Motor neuron (in vitro differentiated cells): ENCODE results near the gene IL1F10. TPM values are rescaled to one million over a fixed set of nuclear protein-coding genes. Genes with fewer than 3 reads are reported as not detected.
A peak's percentile ranks its signal among the peaks of the same experiment; 100 is the strongest.
"Not testable (repeated sequence)": the region's sequence is repeated elsewhere in the genome, so short reads cannot be mapped to it uniquely, and the experiment has no call there.

ENCODE experiments used
- ATAC-seq, 8 experiments: fragments of 200-7000 bp; cut with Tn5 transposase; replicated peaks in 6 of 8; 2 replicates each; pipeline ENCODE4 v1.8.0; 2021; ENCODE audit warnings: mild to moderate bottlenecking in 8 of 8, moderate library complexity in 8 of 8
- H3K27ac ChIP-seq, 2 donors: fragments of 250-450 bp; sonication (Bioruptor Pico); 2 replicates each; pipeline ENCODE4 v1.9.0; 2021; ENCODE audit warnings: antibody characterized with exemption in 2 of 2, mild to moderate bottlenecking in 2 of 2, moderate library complexity in 1 of 2
- H3K4me1 ChIP-seq, 2 donors: fragments of 250-450 bp; sonication (Bioruptor Pico); replicated peaks in 1 of 2; 2 replicates each; pipeline ENCODE4 v1.6.1; 2021; ENCODE audit warnings: antibody characterized with exemption in 2 of 2, mild to moderate bottlenecking in 2 of 2, moderate library complexity in 1 of 2
- H3K4me3 ChIP-seq, 5 donors: fragments of 250-450 bp; sonication (Bioruptor Pico); 2 replicates each; pipeline ENCODE4 v1.9.0; 2021; ENCODE audit warnings: antibody characterized with exemption in 5 of 5, mild to moderate bottlenecking in 5 of 5, moderate library complexity in 4 of 5
- WGBS, 10 experiments: fragments of 450-650 bp; shearing (Covaris generic); methylation state at CpG; one replicate each; pipeline ENCODE4 v1.0.0; 2022; 5-methylcytosine and 5-hydroxymethylcytosine counted together
- in situ Hi-C, 9 experiments: fragments of 400-800 bp; cut with MboI; loops; one replicate each; pipeline ENCODE4 v1.15.0; 2021; ENCODE audit warnings: low sequenced_read_pairs in 9 of 9, low pct_unique_long_range_greater_than_20kb in 2 of 9; ENCODE audit not compliant: unreplicated experiment in 9 of 9
- total RNA-seq, 8 experiments: library from RNA; unstranded; fragments of 300-600 nt; gene quantifications; 2 replicates each; pipeline versions ENCODE4 v1.2.3 to v1.2.4, GENCODE V29; 2022

IL1F10 gene
- total RNA-seq, 8 experiments from 2014 or later = 0.24 TPM; not detected in 7

DNA sequence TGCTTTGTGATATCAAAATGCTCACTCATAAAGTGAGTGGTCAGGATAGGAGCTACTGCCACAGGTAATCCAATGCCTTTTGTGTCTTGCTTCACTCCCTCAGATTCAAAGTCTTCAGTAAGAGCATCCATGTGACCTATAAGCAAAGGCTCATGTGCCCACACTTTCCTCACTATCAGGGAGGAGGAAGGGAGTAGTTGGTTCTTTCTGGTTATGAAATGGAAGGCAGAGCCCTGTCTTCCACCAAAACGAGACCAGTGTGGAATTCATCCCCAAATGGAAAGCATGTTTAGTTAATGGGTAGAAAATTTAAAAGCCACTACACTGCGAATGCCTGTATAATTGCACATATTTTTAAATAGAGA lies 25.8 kb downstream of the IL1F10 start:
- no peak overlapping the region for H3K27ac ChIP-seq
- peaks cover 0 to 3% of the 10 kb centered on the region in 2 donors for H3K4me1 ChIP-seq
- 0 to 60% (median 9%) methylated on average over 1 to 2 of the region's 2 CpGs; no CpG with 5 or more reads in 2 of the 10 experiments for WGBS, 10 experiments
- H3K4me3 ChIP-seq = no peak overlapping the region
- in situ Hi-C loops = no loop called here
- ATAC-seq = peak in 2 of 8 experiments; percentile 22 to 45

DNA sequence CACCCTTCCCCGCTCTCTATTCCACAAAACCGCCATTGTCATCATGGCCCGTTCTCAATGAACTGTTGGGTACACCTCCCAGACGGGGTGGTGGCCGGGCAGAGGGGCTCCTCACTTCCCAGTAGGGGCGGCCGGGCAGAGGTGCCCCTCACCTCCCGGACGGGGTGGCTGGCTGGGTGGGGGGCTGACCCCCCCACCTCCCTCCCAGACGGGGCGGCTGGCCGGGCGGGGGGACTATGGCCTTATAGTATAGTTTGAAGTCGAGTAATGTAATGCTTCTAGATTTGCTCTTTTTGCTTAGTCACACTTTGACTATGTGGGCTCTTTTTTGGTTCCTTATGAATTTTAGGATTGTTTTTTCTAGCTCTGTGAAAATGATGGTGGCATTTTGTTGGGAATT lies 28.5 kb downstream of the IL1F10 start:
- in situ Hi-C loops, ATAC-seq, H3K27ac ChIP-seq, H3K4me1 ChIP-seq, H3K4me3 ChIP-seq: not testable (repeated sequence)
- 80 to 88% methylated on average over 1 to 3 of the region's 14 CpGs; no CpG with 5 or more reads in 8 of the 10 experiments for WGBS, 10 experiments

DNA sequence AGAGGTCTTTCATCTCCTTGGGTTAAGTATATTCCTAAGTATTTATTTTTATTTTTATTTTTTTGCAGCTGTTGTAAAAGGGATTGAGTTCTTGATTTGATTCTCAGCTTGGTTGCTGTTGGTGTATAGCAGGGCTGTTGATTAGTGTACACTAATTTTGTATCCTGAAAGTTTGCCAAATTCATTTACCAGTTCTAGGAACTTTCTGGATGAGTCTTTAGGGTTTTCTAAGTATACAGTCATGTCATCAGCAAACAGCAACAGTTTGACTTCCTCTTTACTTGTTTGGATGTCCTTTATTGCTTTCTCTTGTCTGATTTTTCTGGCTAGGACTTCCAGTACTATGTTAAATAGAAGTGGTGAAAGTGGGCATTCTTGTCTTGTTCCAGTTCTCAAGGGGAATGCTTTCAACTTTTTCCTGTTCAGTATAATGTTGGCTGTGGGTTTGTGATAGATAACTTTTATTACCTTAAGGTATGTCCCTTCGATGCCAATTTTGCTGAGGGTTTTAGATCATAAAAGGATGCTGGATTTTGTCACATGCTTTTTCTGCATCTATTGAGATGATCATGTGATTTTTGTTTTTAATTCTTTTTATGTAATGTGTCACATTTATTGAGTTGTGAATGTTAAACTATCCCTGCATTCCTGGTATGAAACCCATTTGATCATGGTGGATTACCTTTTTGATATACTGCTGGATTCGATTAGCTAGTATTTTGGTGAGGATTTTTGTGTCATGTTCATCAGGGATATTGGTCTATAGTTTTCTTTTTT lies 29.3 kb downstream of the IL1F10 start:
- 6 to 100% (median 80%) methylated on average over 1 to 2 of the region's 2 CpGs; no CpG with 5 or more reads in 1 of the 10 experiments for WGBS, 10 experiments
- H3K4me3 ChIP-seq, H3K4me1 ChIP-seq, in situ Hi-C loops, ATAC-seq, H3K27ac ChIP-seq: not testable (repeated sequence)

DNA sequence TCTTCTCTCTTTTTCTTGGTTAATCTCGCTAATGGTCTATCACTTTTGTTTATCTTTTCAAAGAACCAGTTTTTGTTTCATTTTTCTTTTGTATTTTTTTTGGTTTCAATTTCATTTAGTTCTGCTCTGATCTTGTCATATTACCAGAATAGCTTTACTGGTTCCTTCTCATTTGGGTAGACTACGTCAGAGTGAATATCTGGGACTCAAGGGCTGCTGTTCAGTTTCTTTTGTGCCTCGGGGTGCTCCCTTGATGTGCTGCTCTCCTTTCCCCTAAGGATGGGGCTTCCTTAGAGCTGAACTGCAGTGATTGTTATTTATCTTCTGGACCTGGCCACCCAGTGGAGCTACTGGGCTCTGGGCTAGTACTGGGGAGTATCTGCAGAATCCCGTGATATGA lies 30.3 kb downstream of the IL1F10 start:
- ATAC-seq = no peak
- Histone ChIP-seq H3K4me3 (no peak overlapping the region), H3K4me1 (no peaks in the 10 kb centered on the region), H3K27ac (no peak overlapping the region)
- in situ Hi-C loops = no loop called here
- 77 to 91% (median 83%) methylated on average over 1 to 4 of the region's 4 CpGs for WGBS, 10 experiments

DNA sequence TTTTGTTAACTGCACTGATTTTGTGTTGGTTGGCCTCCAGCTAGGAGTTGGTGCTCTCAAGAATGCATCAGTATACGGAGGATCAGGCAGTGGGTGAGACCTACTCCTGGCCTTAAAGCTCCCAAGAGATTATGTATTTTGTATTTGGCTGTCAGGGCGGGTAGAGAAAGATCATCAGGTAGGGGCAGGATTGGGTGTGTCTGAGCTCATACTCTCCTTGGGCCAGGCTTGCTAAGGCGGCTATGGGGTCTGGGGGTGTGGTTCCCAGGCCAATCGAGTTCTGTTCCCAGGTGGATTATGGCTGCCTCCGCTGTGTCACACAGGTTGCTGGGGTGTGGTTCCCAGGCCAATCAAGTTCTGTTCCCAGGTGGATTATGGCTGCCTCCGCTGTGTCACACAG lies 30.8 kb downstream of the IL1F10 start:
- WGBS, 10 experiments = 40 to 80% (median 66%) methylated on average over 1 to 4 of the region's 6 CpGs; no CpG with 5 or more reads in 5 of the 10 experiments
- in situ Hi-C loops = no loop called here
- H3K27ac ChIP-seq = no peak overlapping the region
- H3K4me1 ChIP-seq = no peaks in the 10 kb centered on the region
- no peak overlapping the region for H3K4me3 ChIP-seq
- ATAC-seq = no peak

DNA sequence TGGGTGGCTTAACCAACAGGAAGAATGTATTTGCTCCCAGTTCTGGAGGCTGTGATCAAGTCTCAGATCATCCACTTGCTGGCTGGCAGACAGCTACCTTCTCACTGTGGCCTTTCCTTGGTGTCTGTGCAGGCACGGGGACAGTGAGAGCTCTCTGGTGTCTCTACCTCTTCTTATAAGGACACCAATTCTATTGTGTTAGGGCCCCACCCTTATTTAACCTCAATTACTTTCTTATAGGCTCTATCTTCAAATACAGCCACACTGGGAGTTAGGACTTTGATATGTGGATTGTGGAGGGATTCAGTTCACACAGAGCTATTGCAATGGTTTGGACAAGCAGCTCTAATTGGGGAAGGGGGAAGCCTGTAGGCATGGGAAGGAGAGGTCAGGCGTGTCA lies 34.4 kb downstream of the IL1F10 start:
- Histone ChIP-seq H3K27ac (no peak overlapping the region), H3K4me3 (no peak overlapping the region), H3K4me1 (no peaks in the 10 kb centered on the region)
- in situ Hi-C loops = no loop called here
- no peak for ATAC-seq
- 60 to 90% (median 79%) methylated on average over 1 to 2 of the region's 2 CpGs; no CpG with 5 or more reads in 7 of the 10 experiments for WGBS, 10 experiments

DNA sequence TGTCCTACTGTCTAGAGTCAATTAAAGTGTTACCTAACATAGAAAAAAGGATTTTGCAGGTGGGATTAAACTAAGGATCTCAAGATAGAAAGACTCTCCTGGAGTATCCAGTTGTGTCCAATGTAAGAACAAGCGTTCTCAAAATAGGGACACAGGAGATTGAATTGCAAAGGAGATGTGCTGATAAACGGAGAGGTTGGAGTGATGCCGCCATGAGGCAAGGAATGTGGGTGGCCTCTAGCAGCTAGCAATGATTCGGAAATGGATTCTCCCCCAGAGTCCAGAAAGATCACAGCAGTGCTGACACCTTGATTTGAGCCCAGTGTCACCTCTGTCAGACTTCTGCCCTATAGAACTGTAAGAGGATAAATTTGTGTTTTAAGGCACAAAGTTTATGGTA lies 35.5 kb downstream of the IL1F10 start:
- H3K4me1 ChIP-seq = no peaks in the 10 kb centered on the region
- no peak overlapping the region for H3K27ac ChIP-seq
- no peak overlapping the region for H3K4me3 ChIP-seq
- ATAC-seq = no peak
- 62 to 94% (median 80%) methylated on average over 1 to 4 of the region's 4 CpGs; no CpG with 5 or more reads in 3 of the 10 experiments for WGBS, 10 experiments
- in situ Hi-C loops = no loop called here

DNA sequence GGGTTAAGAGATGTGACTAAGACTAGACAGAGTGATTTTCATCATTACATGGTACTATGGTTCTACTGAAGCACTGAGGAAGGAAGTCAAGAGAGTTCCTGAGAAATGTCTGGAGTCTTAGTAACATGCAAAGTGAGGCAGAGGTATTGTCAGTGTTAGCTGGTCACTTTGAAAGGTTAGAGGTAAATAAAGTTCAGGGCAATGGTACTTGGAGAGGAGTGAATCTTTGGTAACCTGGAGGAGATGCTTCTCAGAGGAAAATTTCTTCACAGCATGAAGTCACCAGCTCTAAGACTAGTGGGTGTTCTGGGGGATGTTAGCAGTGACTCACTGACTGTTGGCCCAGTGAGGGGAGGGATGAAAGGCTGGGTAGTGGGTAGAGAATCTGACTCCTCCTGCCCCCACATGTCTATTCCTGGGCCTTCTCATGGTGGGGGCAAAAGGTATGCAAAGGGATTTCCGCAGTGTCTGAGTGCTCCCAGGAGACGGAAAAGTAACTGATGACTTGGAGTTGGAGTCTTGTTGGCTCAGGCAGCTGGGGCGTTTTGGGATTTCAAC lies 36.4 kb downstream of the IL1F10 start:
- WGBS, 10 experiments = 5 to 85% (median 54%) methylated on average over 1 to 3 of the region's 3 CpGs; no CpG with 5 or more reads in 4 of the 10 experiments
- no peak overlapping the region for H3K4me3 ChIP-seq
- H3K4me1 ChIP-seq = no peaks in the 10 kb centered on the region
- ATAC-seq = no peak
- in situ Hi-C loops = no loop called here
- no peak overlapping the region for H3K27ac ChIP-seq

DNA sequence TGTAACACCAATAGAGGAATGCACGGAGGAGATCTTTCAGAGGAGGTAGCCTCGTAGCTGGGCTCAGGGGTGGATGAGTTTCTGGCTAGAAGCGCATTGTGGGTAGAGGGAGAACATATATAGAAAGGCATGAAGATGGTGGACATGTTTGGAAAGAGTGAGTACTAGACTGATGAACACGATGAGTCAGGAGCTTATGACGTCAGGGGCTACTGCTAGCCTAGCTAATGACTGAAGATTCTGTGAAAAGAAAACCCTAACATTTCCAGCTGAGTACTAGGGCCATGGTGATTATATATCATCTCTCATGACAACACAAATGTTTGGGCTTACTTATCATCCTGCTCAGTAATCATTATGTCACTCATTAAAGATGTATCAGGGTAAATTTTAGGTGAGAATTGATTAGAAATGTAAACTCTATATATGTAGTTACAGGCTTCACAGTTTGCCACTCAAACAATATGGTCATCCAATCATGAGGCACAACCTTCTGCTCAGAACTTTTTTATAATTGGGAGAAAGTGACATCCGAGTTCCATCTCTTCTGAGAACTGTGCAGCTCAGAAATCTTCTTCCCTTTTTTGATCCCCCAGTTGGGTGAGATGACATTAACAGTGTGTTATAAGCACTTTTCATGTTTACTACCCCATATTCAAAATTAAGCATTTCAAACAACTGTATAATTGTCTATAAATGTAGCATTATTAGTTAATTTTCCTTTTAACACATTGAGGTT lies 37.4 kb downstream of the IL1F10 start:
- in situ Hi-C loops = no loop called here
- H3K4me3 ChIP-seq = no peak overlapping the region
- H3K4me1 ChIP-seq = no peaks in the 10 kb centered on the region
- peak in 2 of 8 experiments; percentile 16 to 62 for ATAC-seq
- 39 to 93% (median 70%) methylated on average over 2 to 5 of the region's 6 CpGs; no CpG with 5 or more reads in 1 of the 10 experiments for WGBS, 10 experiments
- no peak overlapping the region for H3K27ac ChIP-seq

DNA sequence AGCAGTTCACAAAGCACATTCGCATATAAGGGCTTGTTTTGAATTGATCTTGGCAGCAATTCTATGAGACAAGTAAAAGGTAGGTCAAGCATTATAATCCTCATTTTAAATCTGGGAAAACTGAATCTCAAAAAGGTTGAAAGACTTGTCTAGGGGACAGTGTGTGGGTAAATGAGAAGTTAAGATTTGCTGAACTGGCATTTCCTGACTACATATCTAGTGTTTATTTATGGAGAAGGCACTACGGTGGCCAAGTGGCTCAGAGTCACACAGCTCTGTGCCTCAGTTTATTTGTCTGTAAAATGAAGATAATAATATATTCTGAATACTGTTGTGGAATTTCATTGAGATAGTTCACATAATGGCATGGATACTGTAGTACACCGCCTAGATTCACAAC lies 43.4 kb downstream of the IL1F10 start:
- no peak overlapping the region for H3K27ac ChIP-seq
- H3K4me3 ChIP-seq = no peak overlapping the region
- no peak for ATAC-seq
- WGBS, 10 experiments = 54 to 100% (median 78%) methylated on average over 1 to 3 of the region's 3 CpGs; no CpG with 5 or more reads in 1 of the 10 experiments
- no peaks in the 10 kb centered on the region for H3K4me1 ChIP-seq
- in situ Hi-C loops = no loop called here

DNA sequence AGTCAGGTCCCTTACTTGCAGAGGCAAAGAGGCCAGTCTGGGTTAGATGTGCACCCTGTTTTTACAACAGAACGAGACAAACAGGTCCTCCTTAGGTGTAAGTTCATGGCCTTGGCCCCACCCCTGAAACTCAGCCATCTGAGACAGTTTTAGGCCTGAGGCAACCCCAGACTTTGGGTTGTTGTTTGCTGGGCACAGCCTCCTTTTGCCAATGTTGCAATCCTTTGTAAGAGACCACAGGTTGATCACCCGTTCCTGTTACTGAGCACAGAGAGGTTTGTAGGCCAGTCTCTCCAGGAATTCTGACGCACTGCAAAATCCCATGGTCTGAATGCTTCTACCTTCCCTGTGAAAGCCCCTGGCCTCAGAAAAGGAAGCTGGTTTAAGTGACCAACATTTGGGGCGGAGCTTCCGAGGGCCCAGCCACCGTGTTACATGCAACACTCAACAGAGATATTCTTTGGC lies 44.1 kb downstream of the IL1F10 start:
- Histone ChIP-seq H3K4me3 (no peak overlapping the region), H3K4me1 (no peaks in the 10 kb centered on the region), H3K27ac (no peak overlapping the region)
- WGBS, 10 experiments = 49 to 100% (median 66%) methylated on average over 1 to 6 of the region's 6 CpGs; no CpG with 5 or more reads in 3 of the 10 experiments
- ATAC-seq = no peak
- in situ Hi-C loops = no loop called here

DNA sequence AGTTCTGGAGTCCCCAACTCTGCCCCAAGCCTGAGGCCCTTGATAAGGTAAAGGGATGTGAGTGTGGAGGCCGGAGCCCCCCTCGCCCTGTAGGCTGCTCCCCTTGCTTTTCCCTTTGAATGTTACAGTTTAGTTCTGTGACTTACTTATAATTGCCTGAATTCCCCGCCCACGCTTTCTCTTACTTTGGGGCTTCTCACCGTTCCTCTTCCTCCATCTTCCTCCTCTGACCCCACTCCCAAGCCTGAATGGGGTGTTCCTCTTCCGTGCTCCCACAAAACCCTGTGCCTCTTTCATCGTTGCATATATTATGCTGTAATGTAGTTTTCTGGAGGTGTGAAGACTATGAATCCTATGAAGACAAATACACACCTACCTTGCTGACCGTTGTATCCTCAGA lies 44.7 kb downstream of the IL1F10 start:
- Histone ChIP-seq H3K27ac (no peak overlapping the region), H3K4me3 (no peak overlapping the region), H3K4me1 (no peaks in the 10 kb centered on the region)
- in situ Hi-C loops = no loop called here
- ATAC-seq = no peak
- WGBS, 10 experiments = 33 to 94% (median 66%) methylated on average over 1 to 7 of the region's 8 CpGs; no CpG with 5 or more reads in 2 of the 10 experiments

DNA sequence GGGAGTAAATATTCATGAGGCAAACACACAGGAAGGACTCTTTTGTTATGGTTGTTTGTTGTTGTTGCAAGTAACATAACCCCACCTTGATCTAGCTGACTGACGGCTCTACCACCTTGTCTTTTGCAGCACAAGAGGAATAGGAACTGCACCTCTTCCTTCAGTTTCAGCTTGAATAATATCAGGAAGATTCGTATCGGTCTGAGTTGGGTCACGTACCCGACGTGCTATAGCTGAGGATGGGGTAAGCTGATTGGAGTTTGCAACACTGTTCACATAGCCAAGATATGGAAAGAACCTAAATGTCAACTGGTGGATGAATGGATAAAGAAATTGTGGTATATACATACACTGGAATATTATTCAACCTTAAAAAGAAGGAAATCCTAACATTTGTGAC lies 45.1 kb downstream of the IL1F10 start:
- H3K4me1 ChIP-seq = no peaks in the 10 kb centered on the region
- no peak overlapping the region for H3K27ac ChIP-seq
- ATAC-seq = no peak
- H3K4me3 ChIP-seq = no peak overlapping the region
- in situ Hi-C loops = no loop called here
- WGBS, 10 experiments = 54 to 88% (median 75%) methylated on average over 2 to 6 of the region's 6 CpGs; no CpG with 5 or more reads in 4 of the 10 experiments
